NCI-H345 treated with DMSO at 0.1 percent for 48 hours (cell line): ENCODE results near the gene IGSF6.
"Not testable (repeated sequence)": the region's sequence is repeated elsewhere in the genome, so short reads cannot be mapped to it uniquely, and the experiment has no call there.

ENCODE experiments used
- DNase-seq: peaks from one replicate; lab custom pipeline; 2025; ENCODE audit not compliant: unreplicated experiment; lab: John Stamatoyannopoulos, UW

The IGSF6 gene

GRCh38 chr16:21629616-21630539, 22.5 kb downstream of the IGSF6 start:
- not testable (repeated sequence) for DNase-seq

- DNase-seq, result no peak
These were observed 23.6 kb downstream of the IGSF6 start for GRCh38 chr16:21628772-21629171.

GRCh38 chr16:21628121-21628726, 24.2 kb downstream of the IGSF6 start:
- no peak for DNase-seq

- DNase-seq, result no peak
These were observed 25.6 kb downstream of the IGSF6 start for GRCh38 chr16:21626659-21627277.

GRCh38 chr16:21625026-21625425, 27.4 kb downstream of the IGSF6 start:
- DNase-seq, result no peak

GRCh38 chr16:21622545-21622944, 29.9 kb downstream of the IGSF6 start:
- no peak for DNase-seq

GRCh38 chr16:21620592-21620991, 31.8 kb downstream of the IGSF6 start:
- DNase-seq, result no peak

- DNase-seq, result no peak
These were observed 32.5 kb downstream of the IGSF6 start for GRCh38 chr16:21619765-21620425.

GRCh38 chr16:21618281-21618680, 34.1 kb downstream of the IGSF6 start:
- no peak for DNase-seq

GRCh38 chr16:21617607-21618006, 34.8 kb downstream of the IGSF6 start:
- no peak for DNase-seq

GRCh38 chr16:21614896-21615295, 37.5 kb downstream of the IGSF6 start:
- DNase-seq, result no peak

GRCh38 chr16:21613781-21614180, 38.6 kb downstream of the IGSF6 start:
- no peak for DNase-seq

- no peak for DNase-seq
These were observed 39.0 kb downstream of the IGSF6 start for GRCh38 chr16:21613361-21613760.

- DNase-seq, result no peak
These were observed 40.6 kb downstream of the IGSF6 start for GRCh38 chr16:21611556-21612384.

- no peak for DNase-seq
These were observed 41.2 kb downstream of the IGSF6 start for GRCh38 chr16:21611198-21611555.

- no peak for DNase-seq
These were observed 41.6 kb downstream of the IGSF6 start for GRCh38 chr16:21610766-21611165.

GRCh38 chr16:21610006-21610544, 42.3 kb downstream of the IGSF6 start:
- no peak for DNase-seq

- DNase-seq, result no peak
These were observed 43.6 kb downstream of the IGSF6 start for GRCh38 chr16:21608639-21609328.

GRCh38 chr16:21605848-21606247, 46.6 kb downstream of the IGSF6 start:
- DNase-seq, result not testable (repeated sequence)

GRCh38 chr16:21603928-21604327, 48.5 kb downstream of the IGSF6 start:
- DNase-seq, result no peak
